SK-N-MC (cell line): Measurements from ENCODE around the gene LRP10.

ENCODE experiments used
- DNase-seq: peaks from one replicate; pipeline ENCODE4 v3.0.0-alpha.2; 2011; ENCODE audit warnings: low read depth, low spot score
- H3K27ac ChIP-seq: fragments of 200-600 bp; sonication (generic); 2 replicates; pipeline ENCODE4 v1.5.1; 2016; ENCODE audit warnings: mixed run types
- H3K36me3 ChIP-seq: fragments of 200-600 bp; sonication (generic); 2 replicates; pipeline ENCODE4 v1.6.1; 2017; ENCODE audit warnings: antibody characterized with exemption, low read length, mixed read lengths; ENCODE audit not compliant: insufficient read depth
- H3K4me3 ChIP-seq: fragments of 200-600 bp; sonication (generic); 2 replicates; pipeline ENCODE4 v1.5.1; 2016
- H3K9ac ChIP-seq: fragments of 200-600 bp; sonication (generic); 2 replicates; pipeline ENCODE4 v1.8.0; 2017; ENCODE audit warnings: mixed run types, mixed read lengths; ENCODE audit not compliant: insufficient read length
- H3K9me3 ChIP-seq: fragments of 200-600 bp; sonication (generic); 2 replicates; pipeline ENCODE4 v1.6.1; 2017; ENCODE audit warnings: low read depth, mild to moderate bottlenecking, antibody characterized with exemption, low read length, moderate library complexity, mixed read lengths
- EZH2 ChIP-seq: fragments of 200-600 bp; sonication (generic); IDR thresholded peaks from one replicate; pipeline ENCODE4 v1.6.1; 2017; ENCODE audit warnings: antibody characterized with exemption
- FOXP2 ChIP-seq: optimal IDR thresholded peaks from 2 replicates; pipeline ENCODE3; 2011; ENCODE audit warnings: mild to moderate bottlenecking, moderate library complexity; ENCODE audit not compliant: insufficient read depth; ENCODE audit errors: extremely low read length, control extremely low read depth
- POLR2AphosphoS5 ChIP-seq: IDR thresholded peaks from 2 replicates; pipeline ENCODE4 v1.6.1; 2012; ENCODE audit warnings: mild to moderate bottlenecking, low read depth, low read length, borderline replicate concordance

LRP10 gene

DNA sequence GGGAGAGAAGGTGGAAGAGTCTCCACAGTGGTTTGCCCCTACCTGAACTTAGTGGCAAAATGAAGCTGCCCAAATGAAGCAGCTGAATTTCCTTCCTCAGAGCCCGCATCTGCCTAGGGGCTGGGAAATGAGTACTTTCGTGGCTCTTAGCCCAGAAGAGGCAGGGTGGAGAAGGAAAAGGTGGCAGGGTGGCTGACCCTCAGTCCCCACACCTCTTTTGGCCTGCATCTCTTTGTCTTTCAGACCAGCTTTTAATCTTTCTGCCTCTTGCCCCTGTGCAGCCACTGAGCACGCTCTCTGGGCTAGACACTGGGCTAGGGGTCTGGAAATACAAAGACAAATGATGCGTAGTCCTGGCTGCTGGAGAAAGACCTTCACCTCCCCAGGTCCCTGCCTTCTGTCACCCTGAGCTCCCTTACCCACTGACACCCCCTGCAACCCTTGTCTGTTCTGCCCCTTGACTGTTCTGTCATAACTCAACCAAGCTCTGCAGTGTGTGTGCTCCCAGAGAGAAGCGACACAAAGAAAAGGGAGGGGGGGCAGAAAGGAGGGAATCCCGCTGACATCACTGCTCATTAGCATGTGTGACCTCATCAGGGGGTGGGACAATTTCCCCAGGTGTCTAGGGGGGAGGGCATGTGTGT is 11.1 kb downstream of the LRP10 start:
- Histone ChIP-seq H3K27ac (no peak overlapping the region), H3K9ac (peak overlapping the region; percentile 33), H3K9me3 (no peaks in the 10 kb centered on the region), H3K4me3 (no peak overlapping the region), H3K36me3 (no peaks in the 10 kb centered on the region)
- DNase-seq = no peak
- no peak for TF ChIP-seq EZH2
- TF ChIP-seq POLR2AphosphoS5 = no peak
- TF ChIP-seq FOXP2 = no peak

- no peak within 1 kb of the TSS for H3K27ac ChIP-seq
- no peak for TF ChIP-seq FOXP2
- TF ChIP-seq POLR2AphosphoS5 = no peak
- no peak for TF ChIP-seq EZH2
- no peak within 1 kb of the TSS for H3K4me3 ChIP-seq
- H3K9me3 ChIP-seq = no peaks in the 10 kb centered on the region
- DNase-seq = no peak
- no peaks in the 10 kb centered on the region for H3K36me3 ChIP-seq
- peak within 1 kb of the TSS; percentile 33 for H3K9ac ChIP-seq
These were observed 11.8 kb downstream of the LRP10 start, which contains the start of gene REM2 for GRCh38 chr14:22883173-22883976. Gene REM2 (plus strand): TSS chr14:22883222. CDS start chr14:22883288, 66 bp downstream.

GRCh38 chr14:22884076-22884737 is 12.7 kb downstream of the LRP10 start:
- no peaks in the 10 kb centered on the region for H3K36me3 ChIP-seq
- no peak for TF ChIP-seq FOXP2
- TF ChIP-seq EZH2 = no peak
- no peak for TF ChIP-seq POLR2AphosphoS5
- DNase-seq = no peak

GRCh38 chr14:22884738-22885523 is 13.4 kb downstream of the LRP10 start:
- DNase-seq = no peak
- no peak overlapping the region for H3K27ac ChIP-seq
- no peak for TF ChIP-seq FOXP2
- no peak for TF ChIP-seq POLR2AphosphoS5
- no peak for TF ChIP-seq EZH2
- H3K4me3 ChIP-seq = no peak overlapping the region
- H3K36me3 ChIP-seq = no peaks in the 10 kb centered on the region
- H3K9me3 ChIP-seq = no peaks in the 10 kb centered on the region
- H3K9ac ChIP-seq = no peak overlapping the region

More at GRCh38 chr14:22884076-22884737, 12.7 kb downstream of the LRP10 start:
- H3K9ac ChIP-seq = no peak overlapping the region
- H3K27ac ChIP-seq = no peak overlapping the region
- no peak overlapping the region for H3K4me3 ChIP-seq
- no peaks in the 10 kb centered on the region for H3K9me3 ChIP-seq

GRCh38 chr14:22885975-22886374 is 14.4 kb downstream of the LRP10 start:
- TF ChIP-seq EZH2 (no peak), FOXP2 (no peak), POLR2AphosphoS5 (no peak)
- no peak overlapping the region for H3K9ac ChIP-seq
- DNase-seq = no peak
- H3K36me3 ChIP-seq = no peaks in the 10 kb centered on the region
- H3K4me3 ChIP-seq = no peak overlapping the region
- H3K9me3 ChIP-seq = no peaks in the 10 kb centered on the region
- no peak overlapping the region for H3K27ac ChIP-seq

- no peak for DNase-seq
- H3K36me3 ChIP-seq = no peaks in the 10 kb centered on the region
- H3K4me3 ChIP-seq = no peak overlapping the region
- no peaks in the 10 kb centered on the region for H3K9me3 ChIP-seq
- no peak overlapping the region for H3K9ac ChIP-seq
- no peak overlapping the region for H3K27ac ChIP-seq
- TF ChIP-seq POLR2AphosphoS5 (no peak), FOXP2 (no peak), EZH2 (no peak)
These were observed 15.1 kb downstream of the LRP10 start for GRCh38 chr14:22886500-22887259.

DNA sequence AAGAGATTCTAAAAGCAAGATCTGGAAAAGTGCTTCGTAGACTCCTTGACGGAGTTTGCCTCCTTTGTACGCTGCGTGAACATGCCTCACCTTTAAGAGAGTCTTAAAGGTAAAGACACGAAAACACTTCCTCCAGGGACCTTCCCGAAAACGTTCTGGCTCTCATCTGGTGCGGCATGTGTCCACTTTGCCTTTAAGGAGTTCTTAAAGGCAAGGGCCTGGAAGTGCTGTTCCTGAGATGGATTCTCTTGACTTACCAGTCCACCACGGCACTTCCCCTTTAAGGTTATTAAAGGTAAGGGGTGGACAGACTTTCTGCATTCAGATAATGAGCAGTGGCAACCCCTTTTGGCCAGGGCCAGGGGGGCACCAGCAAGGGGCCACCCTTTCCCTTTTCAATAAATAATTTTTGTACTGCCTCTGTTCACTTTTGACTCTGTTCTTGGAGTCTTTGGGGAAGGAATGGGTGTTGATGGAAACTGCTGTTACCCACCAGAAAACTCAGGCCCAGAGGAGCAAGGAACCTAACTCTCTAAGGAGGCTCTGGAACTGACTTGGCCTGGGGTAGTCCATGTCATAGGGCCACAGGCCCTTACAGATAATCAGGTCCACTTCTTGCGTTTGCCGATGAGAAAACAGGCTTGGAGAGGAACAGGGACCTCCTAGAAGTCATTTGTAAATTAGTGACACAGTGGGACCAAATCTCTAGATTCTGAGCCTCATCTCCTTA is 15.9 kb downstream of the LRP10 start:
- no peak for DNase-seq
- no peak for TF ChIP-seq FOXP2
- no peak for TF ChIP-seq POLR2AphosphoS5
- TF ChIP-seq EZH2 = no peak

More for the DNA sequence above, 15.9 kb downstream of the LRP10 start:
- H3K9me3 ChIP-seq = no peaks in the 10 kb centered on the region
- no peaks in the 10 kb centered on the region for H3K36me3 ChIP-seq
- no peak overlapping the region for H3K4me3 ChIP-seq
- no peak overlapping the region for H3K27ac ChIP-seq
- no peak overlapping the region for H3K9ac ChIP-seq
